Suprapubic skin (tissue), 3 donors: ENCODE results near the gene NOXO1.

Experiments
- POLR2AphosphoS5 ChIP-seq, 3 donors: sonication (generic); formaldehyde crosslinking; IDR thresholded peaks; one replicate each; pipeline ENCODE4 v1.6.1; 2017; ENCODE audit warnings: antibody characterized with exemption in 3 of 3
- TF ChIP-seq, protein P1 (sequence below), 2 donors: fragments of 200-600 bp in 1 of 2; fragments of 450-650 bp in 1 of 2; sonication (generic) in 1 of 2; IDR thresholded peaks; one replicate each; pipeline ENCODE4 v1.5.1; 2016 to 2019; ENCODE audit warnings: antibody characterized with exemption in 2 of 2, mild to moderate bottlenecking in 1 of 2, moderate library complexity in 1 of 2

DNA sequence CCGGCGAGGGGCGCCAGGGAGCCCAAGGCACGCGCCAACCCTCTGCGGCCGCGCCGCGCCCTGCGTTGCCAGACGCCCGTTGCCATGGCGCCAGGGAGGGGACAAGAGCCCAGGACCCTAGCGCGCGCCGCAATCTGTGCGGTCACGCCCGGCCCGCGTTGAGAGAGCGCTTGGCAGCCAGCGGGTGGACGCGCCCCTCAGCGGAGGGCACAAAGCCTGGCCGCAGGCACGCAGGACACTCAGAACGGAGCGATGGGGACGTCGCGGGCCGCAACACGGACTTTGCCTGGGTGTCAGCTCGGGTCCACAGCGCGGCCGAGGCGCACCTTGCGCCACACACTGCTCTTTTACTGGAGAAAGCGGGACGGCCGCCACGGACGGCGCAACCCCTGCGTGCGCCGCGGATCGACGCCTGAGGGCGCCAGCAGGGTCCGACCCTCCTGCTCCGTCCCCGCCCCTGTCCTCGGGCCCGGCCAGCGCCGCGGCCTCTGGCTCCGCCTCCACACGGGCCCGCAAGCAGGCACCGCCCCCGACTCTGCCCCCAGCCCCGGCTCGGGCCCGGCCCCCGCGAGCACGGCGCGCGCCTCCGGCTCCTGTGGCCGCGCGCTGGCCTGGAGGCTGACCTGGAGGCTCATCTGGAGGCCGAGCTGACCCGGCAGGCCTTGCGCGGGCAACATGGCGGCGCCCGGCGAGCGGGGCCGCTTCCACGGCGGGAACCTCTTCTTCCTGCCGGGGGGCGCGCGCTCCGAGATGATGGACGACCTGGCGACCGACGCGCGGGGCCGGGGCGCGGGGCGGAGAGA lies 2.5 kb upstream of the NOXO1 start, which contains the start of gene GFER:
- TF ChIP-seq, protein P1, sequence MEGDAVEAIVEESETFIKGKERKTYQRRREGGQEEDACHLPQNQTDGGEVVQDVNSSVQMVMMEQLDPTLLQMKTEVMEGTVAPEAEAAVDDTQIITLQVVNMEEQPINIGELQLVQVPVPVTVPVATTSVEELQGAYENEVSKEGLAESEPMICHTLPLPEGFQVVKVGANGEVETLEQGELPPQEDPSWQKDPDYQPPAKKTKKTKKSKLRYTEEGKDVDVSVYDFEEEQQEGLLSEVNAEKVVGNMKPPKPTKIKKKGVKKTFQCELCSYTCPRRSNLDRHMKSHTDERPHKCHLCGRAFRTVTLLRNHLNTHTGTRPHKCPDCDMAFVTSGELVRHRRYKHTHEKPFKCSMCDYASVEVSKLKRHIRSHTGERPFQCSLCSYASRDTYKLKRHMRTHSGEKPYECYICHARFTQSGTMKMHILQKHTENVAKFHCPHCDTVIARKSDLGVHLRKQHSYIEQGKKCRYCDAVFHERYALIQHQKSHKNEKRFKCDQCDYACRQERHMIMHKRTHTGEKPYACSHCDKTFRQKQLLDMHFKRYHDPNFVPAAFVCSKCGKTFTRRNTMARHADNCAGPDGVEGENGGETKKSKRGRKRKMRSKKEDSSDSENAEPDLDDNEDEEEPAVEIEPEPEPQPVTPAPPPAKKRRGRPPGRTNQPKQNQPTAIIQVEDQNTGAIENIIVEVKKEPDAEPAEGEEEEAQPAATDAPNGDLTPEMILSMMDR (IDR thresholded peaks at IDR 0.05) = peak in 1 of 2 donors; percentile 7
- peak in 2 of 3 donors; percentile 22 to 64 for TF ChIP-seq POLR2AphosphoS5 (IDR thresholded peaks at IDR 0.05)
